GM12878 (cell line): ENCODE data around the gene BRINP2. TPM values are rescaled to one million over a fixed set of nuclear protein-coding genes. Genes with fewer than 3 reads are reported as not detected.

Experiments
- ATAC-seq: fragments of 200-7000 bp; cut with Tn5 transposase; 3 replicates; pipeline ENCODE4 v1.9.1; 2020; ENCODE audit warnings: mild to moderate bottlenecking, moderate library complexity
- BruUV-seq: library from RNA; stranded (reverse); fragments of 400-500 nt; replicated peaks from 2 replicates; lab custom pipeline; 2021; lab: Mats Ljungman, UMichigan
- CTCF ChIA-PET: fragments of 300-600 bp; sonication (Branson Sonifier 250); formaldehyde crosslinking; extraction: SDS; loops from one replicate; lab custom pipeline; 2021; ENCODE audit warnings: inconsistent platforms; lab: Yijun Ruan, JAX
- POLR2A ChIA-PET: fragments of 350-600 bp; formaldehyde crosslinking; extraction: SDS; loops from one replicate; lab custom pipeline; 2021; ENCODE audit warnings: inconsistent platforms; lab: Charles Lee
- RAD21 ChIA-PET: fragments of 300-600 bp; sonication (Branson Sonifier 250); formaldehyde crosslinking; loops from one replicate; lab custom pipeline; 2023; ENCODE audit warnings: antibody characterized with exemption; ENCODE audit not compliant: unreplicated experiment; lab: Charles Lee
- SMC1A ChIA-PET: fragments of 300-600 bp; sonication (Branson Sonifier 250); formaldehyde crosslinking; loops from one replicate; lab custom pipeline; 2023; ENCODE audit not compliant: unreplicated experiment, uncharacterized antibody; lab: Charles Lee
- DNase-seq: peaks from one replicate; pipeline ENCODE4 v3.0.0-alpha.2; 2011; ENCODE audit warnings: low read depth, low spot score
- FAIRE-seq: peaks from 3 replicates; lab custom pipeline; 2011; peaks lifted over from hg19 to GRCh38; lab: Jason Lieb, UNC
- H2AFZ ChIP-seq: 2 replicates; pipeline ENCODE4 v1.6.0; 2011; ENCODE audit warnings: low read depth, low read length, control low read depth; ENCODE audit not compliant: control insufficient read depth
- H3K27ac ChIP-seq: 2 replicates; pipeline ENCODE4 v1.5.1; 2011; ENCODE audit warnings: control low read depth; ENCODE audit not compliant: control insufficient read depth, insufficient read depth
- H3K27me3 ChIP-seq, 2 experiments: replicated peaks in 1 of 2; 2 replicates each; pipeline versions ENCODE4 v1.6.0 to v1.6.1; 2011; ENCODE audit warnings: low read length in 1 of 2; ENCODE audit not compliant: control insufficient read depth in 2 of 2, insufficient read depth in 2 of 2
- H3K36me3 ChIP-seq, 2 experiments: 2 replicates each; pipeline ENCODE4 v1.5.1; 2011; ENCODE audit warnings: low read length in 1 of 2; ENCODE audit not compliant: control insufficient read depth in 2 of 2, insufficient read depth in 2 of 2
- H3K4me1 ChIP-seq: 2 replicates; pipeline ENCODE4 v1.6.1; 2011; ENCODE audit warnings: mild to moderate bottlenecking, low read length, moderate library complexity, mixed read lengths; ENCODE audit not compliant: control insufficient read depth, insufficient read depth
- H3K4me2 ChIP-seq: 2 replicates; pipeline ENCODE4 v1.6.0; 2011; ENCODE audit warnings: control low read depth; ENCODE audit not compliant: control insufficient read depth, insufficient read depth
- H3K4me3 ChIP-seq: fragments of 200-600 bp; sonication (generic); 2 replicates; pipeline ENCODE4 v1.5.1; 2016
- H3K79me2 ChIP-seq: 2 replicates; pipeline ENCODE4 v1.6.0; 2011; ENCODE audit warnings: low read length; ENCODE audit not compliant: control insufficient read depth, insufficient read depth
- H3K9ac ChIP-seq: 2 replicates; pipeline ENCODE4 v1.8.0; 2011; ENCODE audit warnings: low read length, control low read depth, mixed read lengths; ENCODE audit not compliant: control insufficient read depth, insufficient read depth
- H3K9me3 ChIP-seq: replicated peaks from 3 replicates; pipeline ENCODE4 v1.5.1; 2011; ENCODE audit warnings: mild to moderate bottlenecking, low read length; ENCODE audit not compliant: control insufficient read depth, insufficient read depth
- H4K20me1 ChIP-seq: 2 replicates; pipeline ENCODE4 v1.6.0; 2011; ENCODE audit not compliant: control insufficient read depth, insufficient read depth
- CBX3 ChIP-seq: fragments of 200-600 bp; sonication (generic); IDR thresholded peaks from 2 replicates; pipeline ENCODE4 v1.6.1; 2016; ENCODE audit warnings: low read depth, borderline replicate concordance
- CHD1 ChIP-seq: IDR thresholded peaks from 2 replicates; pipeline ENCODE4 v1.6.1; 2012; ENCODE audit warnings: low read depth, low read length, improper control_type of control experiment
- CHD2 ChIP-seq: IDR thresholded peaks from 2 replicates; pipeline ENCODE4 v1.6.1; 2011; ENCODE audit warnings: low read depth, low read length, improper control_type of control experiment, borderline replicate concordance
- MEF2B ChIP-seq: fragments of 450-650 bp; IDR thresholded peaks from 2 replicates; pipeline ENCODE4 v1.6.1; 2018; ENCODE audit warnings: mild to moderate bottlenecking, moderate library complexity; ENCODE audit not compliant: partially characterized antibody, poor library complexity, severe bottlenecking
- RCOR1 ChIP-seq: conservative IDR thresholded peaks from 2 replicates; pipeline ENCODE4 v1.6.1; 2012; ENCODE audit warnings: low read depth, low read length, improper control_type of control experiment
- RUNX3 ChIP-seq: IDR thresholded peaks from 2 replicates; pipeline ENCODE4 v1.6.1; 2012; ENCODE audit warnings: low read length, inconsistent platforms
- STAT1 ChIP-seq: fragments of 450-650 bp; conservative IDR thresholded peaks from 2 replicates; pipeline ENCODE4 v1.6.1; 2014; ENCODE audit warnings: antibody characterized with exemption, mild to moderate bottlenecking
- TCF3 ChIP-seq: IDR thresholded peaks from 2 replicates; pipeline ENCODE4 v1.6.1; 2012; ENCODE audit warnings: low read depth, mild to moderate bottlenecking, low read length, borderline replicate concordance; ENCODE audit not compliant: insufficient read depth
- USF2 ChIP-seq: IDR thresholded peaks from 2 replicates; pipeline ENCODE4 v1.6.1; 2011; ENCODE audit warnings: low read depth, low read length, improper control_type of control experiment, borderline replicate concordance
- WGBS: methylation state at CpG from one replicate; pipeline ENCODE4 v1.1.6; 2016; ENCODE audit warnings: low lambda C conversion rate; ENCODE audit not compliant: insufficient replicate concordance, insufficient coverage; ENCODE audit errors: missing lambda C conversion rate; 5-methylcytosine and 5-hydroxymethylcytosine counted together
- in situ Hi-C: fragments of 300-500 bp; cut with MboI; formaldehyde crosslinking; loops from 9 replicates; pipeline ENCODE4 v1.14.3; 2018; ENCODE audit warnings: mixed read lengths
- intact Hi-C: fragments of 100-400 bp; cut with micrococcal nuclease; formaldehyde crosslinking; loops from one replicate; pipeline ENCODE4 v1.14.2; 2022; ENCODE audit not compliant: unreplicated experiment
- polyA plus RNA-seq, 11 experiments: library from polyadenylated mRNA; depleted of rRNA in 4 of 11; unstranded in 6 of 11; stranded (reverse) in 5 of 11; fragments of >200 nt; fragmentation: Nextera tagmentation in 4 of 11; fragmentation: Illumina TruSeq in 1 of 11; extraction: Ambion mirVana in 4 of 11; extraction: Trizol in 1 of 11; gene quantifications; 1 replicate in 1 of 11; 2 replicates in 10 of 11; pipeline versions ENCODE4 v1.2.1 to v1.2.3, GENCODE V29; 2011 to 2016; ENCODE audit warnings: inconsistent platforms in 2 of 11, missing spikeins in 2 of 11, low read depth in 1 of 11
- total RNA-seq, 4 experiments: library from RNA; depleted of rRNA in 3 of 4; stranded (reverse); fragments of >200 nt in 3 of 4; fragmentation: Illumina TruSeq in 1 of 4; extraction: Trizol in 1 of 4; gene quantifications; 2 replicates each; pipeline versions ENCODE4 v1.2.1 to v1.2.3, GENCODE V29; 2013 to 2021

Gene BRINP2
- total and polyA plus RNA-seq, 10 of the 15 experiments (the other 5 are each of a cell fraction or from before 2014, with no cell fraction given): 0.03 TPM; not detected in 9

- intact Hi-C loops (no loop called here), in situ Hi-C loops (no loop called here)
- Histone ChIP-seq H2AFZ (no peak overlapping the region), H4K20me1 (no peaks in the 10 kb centered on the region), H3K36me3 (no peaks in the 10 kb centered on the region), H3K9me3 (no peaks in the 10 kb centered on the region), H3K4me2 (no peak overlapping the region), H3K27me3 (no peaks in the 10 kb centered on the region), H3K4me3 (no peak overlapping the region), H3K4me1 (no peaks in the 10 kb centered on the region), H3K27ac (no peak overlapping the region), H3K79me2 (no peaks in the 10 kb centered on the region), H3K9ac (no peak overlapping the region)
- CTCF ChIA-PET: no interaction called here
- POLR2A ChIA-PET: no interaction called here
- RAD21 ChIA-PET: no interaction called here
- DNase-seq (no peak), ATAC-seq (no peak), FAIRE-seq (no peak)
- WGBS: 10% methylated on average over 2 of the region's 2 CpGs
- SMC1A ChIA-PET: no interaction called here
- no peak for TF ChIP-seq CBX3
- no peak for TF ChIP-seq MEF2B
- no peak for TF ChIP-seq RCOR1
- TF ChIP-seq TCF3: no peak
- no peak for TF ChIP-seq USF2
- no peak for TF ChIP-seq CHD1
- no TSS peak for BruUV-seq
Measured at GRCh38 chr1:177289532-177289931, 118.8 kb downstream of the BRINP2 start.

- Histone ChIP-seq H2AFZ (no peak overlapping the region), H3K4me2 (no peak overlapping the region), H3K36me3 (no peaks in the 10 kb centered on the region), H3K27ac (no peak overlapping the region), H3K4me1 (no peaks in the 10 kb centered on the region), H3K79me2 (no peaks in the 10 kb centered on the region), H3K27me3 (no peaks in the 10 kb centered on the region), H3K9ac (no peak overlapping the region), H3K9me3 (no peaks in the 10 kb centered on the region), H4K20me1 (no peaks in the 10 kb centered on the region), H3K4me3 (no peak overlapping the region)
- DNase-seq: no peak
- ChIA-PET POLR2A (no interaction called here), SMC1A (interaction anchor here (1.4 kb wide), 1 partner anchor 13 kb away, joined by 4 read pairs; no protein-coding TSS in a partner anchor), CTCF (no interaction called here), RAD21 (no interaction called here)
- FAIRE-seq: no peak
- WGBS: 8% methylated on average over 1 of the region's 1 CpG
- TF ChIP-seq RUNX3 (no peak), CHD2 (no peak), STAT1 (no peak)
- intact Hi-C loops: no loop called here
- in situ Hi-C loops: no loop called here
- no TSS peak for BruUV-seq
- ATAC-seq: no peak
Measured at GRCh38 chr1:177300431-177300830, 129.7 kb downstream of the BRINP2 start.
